GM18498 (cell line): ENCODE measurements around the gene IL7R.
A peak's percentile ranks its signal among the peaks of the same experiment; 100 is the strongest.

ENCODE experiments used
- ATAC-seq: cut with Tn5 transposase; IDR thresholded peaks from one replicate; pipeline ENCODE4 v1.9.1; 2021; ENCODE audit warnings: mild to moderate bottlenecking, moderate library complexity; ENCODE audit not compliant: unreplicated experiment

Gene IL7R, protein sequence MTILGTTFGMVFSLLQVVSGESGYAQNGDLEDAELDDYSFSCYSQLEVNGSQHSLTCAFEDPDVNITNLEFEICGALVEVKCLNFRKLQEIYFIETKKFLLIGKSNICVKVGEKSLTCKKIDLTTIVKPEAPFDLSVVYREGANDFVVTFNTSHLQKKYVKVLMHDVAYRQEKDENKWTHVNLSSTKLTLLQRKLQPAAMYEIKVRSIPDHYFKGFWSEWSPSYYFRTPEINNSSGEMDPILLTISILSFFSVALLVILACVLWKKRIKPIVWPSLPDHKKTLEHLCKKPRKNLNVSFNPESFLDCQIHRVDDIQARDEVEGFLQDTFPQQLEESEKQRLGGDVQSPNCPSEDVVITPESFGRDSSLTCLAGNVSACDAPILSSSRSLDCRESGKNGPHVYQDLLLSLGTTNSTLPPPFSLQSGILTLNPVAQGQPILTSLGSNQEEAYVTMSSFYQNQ

DNA sequence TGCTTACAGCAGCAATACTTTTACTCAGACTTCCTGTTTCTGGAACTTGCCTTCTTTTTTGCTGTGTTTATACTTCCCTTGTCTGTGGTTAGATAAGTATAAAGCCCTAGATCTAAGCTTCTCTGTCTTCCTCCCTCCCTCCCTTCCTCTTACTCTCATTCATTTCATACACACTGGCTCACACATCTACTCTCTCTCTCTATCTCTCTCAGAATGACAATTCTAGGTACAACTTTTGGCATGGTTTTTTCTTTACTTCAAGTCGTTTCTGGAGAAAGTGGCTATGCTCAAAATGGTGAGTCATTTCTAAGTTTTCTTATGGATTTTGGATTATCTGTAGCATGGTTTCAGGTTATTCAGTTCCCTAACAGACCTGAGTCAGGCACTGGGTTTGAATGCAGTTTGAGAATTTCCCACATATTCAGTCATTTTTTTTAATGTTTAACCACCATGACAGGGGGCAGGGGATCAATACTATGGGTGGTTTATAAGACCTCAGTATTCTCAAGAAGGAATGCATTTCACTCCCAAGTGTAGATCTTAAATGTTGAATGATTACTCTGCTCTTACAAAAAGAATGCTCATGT is at the start of gene IL7R:
Gene IL7R (plus strand): TSS at position 127 of the 587 bp plus-strand sequence. CDS start 87 bp downstream, at position 214.
- no peak for ATAC-seq

DNA sequence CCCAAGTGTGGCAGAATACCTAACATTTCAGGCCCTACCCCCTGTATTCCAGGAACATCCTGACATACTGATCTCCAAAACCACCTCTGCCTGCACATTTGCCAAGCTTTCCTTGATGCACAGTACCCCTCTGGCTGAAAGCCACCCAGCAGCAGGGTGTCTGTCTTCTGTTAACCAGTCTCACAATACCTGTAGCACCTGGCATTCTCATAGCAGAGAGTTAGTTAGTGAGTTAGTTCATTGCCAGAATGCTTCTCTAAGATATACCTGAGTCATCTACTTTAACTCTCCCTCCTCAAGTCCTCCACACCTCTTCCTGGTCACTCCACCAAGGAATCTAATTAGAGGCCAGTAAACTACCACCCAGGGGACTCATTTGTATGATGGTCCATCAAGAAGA is 46.1 kb upstream of the IL7R start:
- ATAC-seq = no peak

DNA sequence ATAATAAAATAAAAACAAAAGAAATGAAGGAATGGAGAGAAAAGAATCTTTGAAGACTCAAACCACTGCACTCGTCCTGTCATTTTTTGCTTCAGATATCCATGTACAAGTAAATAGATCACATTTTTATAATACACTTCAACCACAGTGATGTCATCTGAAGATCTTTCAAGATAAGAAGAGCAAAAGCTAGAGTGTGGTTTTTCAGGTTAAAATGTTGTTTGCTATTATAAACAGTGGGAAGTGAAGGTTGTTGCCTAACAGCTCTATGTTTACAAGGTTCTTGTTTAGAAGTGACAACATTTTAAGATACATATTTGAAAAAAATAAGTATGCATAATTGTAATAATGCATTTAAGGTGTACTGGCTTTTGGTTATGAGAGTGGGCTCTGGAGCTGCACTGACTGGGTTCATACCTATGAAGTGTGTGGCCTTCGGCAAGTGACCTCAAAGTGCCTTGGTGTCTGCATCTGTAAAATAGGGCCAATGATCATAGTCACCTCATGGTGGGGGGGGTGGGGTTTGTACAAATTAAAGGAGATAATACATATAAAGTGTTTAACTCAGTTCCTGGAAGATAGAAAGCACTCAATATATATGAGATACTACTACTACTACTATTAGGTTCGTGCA is 45.5 kb upstream of the IL7R start:
- no peak for ATAC-seq

DNA sequence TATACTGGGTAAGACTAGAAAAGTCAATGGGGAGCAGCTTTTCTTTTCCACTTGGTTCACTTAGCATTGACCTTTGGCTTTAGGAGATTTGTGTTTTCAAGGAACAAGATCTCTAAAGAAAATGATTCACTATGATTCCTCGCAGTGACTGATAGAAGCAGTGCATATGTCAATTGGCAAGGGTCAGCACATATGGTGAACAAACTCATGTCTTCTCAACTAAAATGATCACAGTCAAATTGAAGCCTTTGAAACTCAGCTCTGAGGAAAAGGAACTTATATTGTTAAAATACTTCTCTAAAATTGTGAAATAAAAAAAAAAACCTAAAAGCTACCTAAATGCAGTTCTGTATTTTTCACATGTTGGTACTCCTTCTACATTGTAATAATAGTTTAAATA is 43.2 kb upstream of the IL7R start:
- no peak for ATAC-seq

- peak; percentile 89 for ATAC-seq
Observed at GRCh38 chr5:35815089-35815936, 41.4 kb upstream of the IL7R start.

DNA sequence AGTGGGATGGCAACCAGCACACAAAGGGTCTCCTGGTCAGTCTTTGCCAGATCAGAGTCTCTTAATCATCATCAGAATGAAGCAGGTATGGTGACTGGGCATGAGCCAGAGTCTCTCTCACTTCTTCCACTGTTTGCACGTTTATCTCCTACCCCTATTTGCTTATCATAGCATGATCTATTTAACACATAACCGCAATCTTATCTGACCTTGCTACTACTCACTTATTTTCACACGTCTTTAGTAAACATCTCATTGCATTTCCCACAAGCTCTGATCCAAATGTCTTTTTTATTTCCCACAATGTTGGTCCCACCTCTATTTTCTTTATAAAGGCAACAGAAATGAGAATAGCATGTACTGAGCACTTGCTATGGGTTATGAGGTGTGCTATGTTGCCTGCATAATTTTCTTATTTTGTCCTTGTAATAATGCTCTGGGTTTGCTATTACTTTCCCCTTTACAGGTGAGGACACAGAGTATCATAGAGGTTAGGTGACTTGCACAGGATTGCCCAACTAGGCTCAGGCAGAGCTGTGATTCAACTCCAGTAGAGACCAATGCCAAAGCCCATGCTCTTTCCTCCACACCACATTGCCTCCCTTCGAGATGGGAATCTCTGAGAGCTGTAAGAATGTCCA is 39.7 kb upstream of the IL7R start:
- no peak for ATAC-seq

- ATAC-seq = no peak
Observed at GRCh38 chr5:35819026-35819425, 37.7 kb upstream of the IL7R start.

DNA sequence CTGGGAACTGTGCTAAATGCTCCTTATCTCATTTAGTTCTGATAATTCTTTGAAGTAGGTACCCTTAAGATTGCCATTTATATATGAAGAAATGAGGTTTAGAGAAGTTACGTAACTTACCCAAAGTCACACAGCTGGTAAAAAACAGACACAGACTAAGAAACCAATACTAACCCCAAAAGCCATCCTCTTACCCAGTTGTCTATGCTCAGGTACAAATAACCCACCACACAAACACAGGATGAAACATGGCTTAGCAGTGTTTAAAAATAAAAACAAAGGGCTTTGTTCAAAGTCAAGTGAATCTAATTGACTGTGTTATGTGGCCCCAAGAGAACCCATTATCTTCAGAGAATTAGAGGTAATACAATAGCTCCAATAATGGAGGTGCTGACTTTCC is 37.0 kb upstream of the IL7R start:
- ATAC-seq = no peak

DNA sequence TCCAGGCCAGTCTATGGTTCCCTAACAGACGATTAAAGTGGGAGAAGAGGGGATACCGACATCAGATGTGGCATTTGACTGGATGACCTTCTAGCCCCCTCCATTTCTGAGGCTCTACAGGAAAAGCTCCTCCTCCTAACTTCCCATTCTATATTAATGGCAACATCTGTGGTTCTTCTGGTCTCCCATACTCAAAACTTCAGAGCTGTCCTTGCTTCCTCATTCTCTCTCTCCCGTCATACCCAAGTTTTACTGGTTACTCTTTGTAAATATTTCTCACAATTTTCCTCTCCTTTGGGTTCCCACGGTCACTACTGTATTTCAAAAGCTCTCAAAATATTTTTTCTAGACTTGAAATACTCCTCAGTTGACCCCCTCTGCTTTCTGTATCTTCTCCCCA is 36.0 kb upstream of the IL7R start:
- ATAC-seq = no peak

- no peak for ATAC-seq
Observed at GRCh38 chr5:35821513-35821912, 35.2 kb upstream of the IL7R start.

DNA sequence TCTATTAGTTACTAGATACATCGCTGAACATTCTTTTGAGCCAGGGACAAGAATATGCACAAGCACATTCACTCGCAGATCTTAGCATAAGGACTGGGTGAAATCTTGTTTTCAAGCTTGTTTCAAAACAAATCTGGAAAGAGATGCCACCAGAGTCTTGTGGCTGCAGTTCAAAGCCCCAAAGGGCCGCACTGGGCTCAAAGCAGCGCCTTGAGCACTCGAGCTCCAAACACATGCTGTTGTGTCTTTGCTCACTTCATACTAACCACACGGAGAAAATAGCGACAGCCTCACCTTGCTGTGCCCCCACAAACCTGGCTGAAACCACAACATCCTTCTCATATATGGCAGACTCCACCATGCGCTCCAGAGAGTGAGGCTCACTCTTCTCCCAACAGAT is 34.2 kb upstream of the IL7R start:
- no peak for ATAC-seq

- ATAC-seq = no peak
Observed at GRCh38 chr5:35823347-35824098, 33.2 kb upstream of the IL7R start.

GRCh38 chr5:35826056-35826455 is 30.6 kb upstream of the IL7R start:
- ATAC-seq = no peak

DNA sequence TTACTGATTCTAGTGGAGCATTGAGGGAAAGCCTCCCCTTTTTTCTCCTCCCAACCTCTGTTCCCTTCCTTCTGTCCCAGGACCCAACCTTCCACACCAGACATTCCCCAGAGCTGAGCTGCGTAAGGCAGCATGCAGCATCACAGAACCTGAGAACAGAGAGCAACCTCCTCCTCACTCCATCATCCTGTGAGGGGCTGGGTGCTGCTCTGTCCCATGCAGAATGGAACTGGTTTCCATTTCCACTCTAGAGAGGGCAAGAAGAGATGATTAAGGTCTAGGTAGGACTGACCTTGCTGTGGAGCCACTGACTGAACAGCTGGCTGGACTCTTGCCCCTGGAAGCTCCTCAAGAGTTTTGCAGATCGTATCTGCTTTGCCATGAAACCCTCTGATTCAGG is 30.1 kb upstream of the IL7R start:
- ATAC-seq = no peak

GRCh38 chr5:35828082-35828598 is 28.6 kb upstream of the IL7R start:
- no peak for ATAC-seq

DNA sequence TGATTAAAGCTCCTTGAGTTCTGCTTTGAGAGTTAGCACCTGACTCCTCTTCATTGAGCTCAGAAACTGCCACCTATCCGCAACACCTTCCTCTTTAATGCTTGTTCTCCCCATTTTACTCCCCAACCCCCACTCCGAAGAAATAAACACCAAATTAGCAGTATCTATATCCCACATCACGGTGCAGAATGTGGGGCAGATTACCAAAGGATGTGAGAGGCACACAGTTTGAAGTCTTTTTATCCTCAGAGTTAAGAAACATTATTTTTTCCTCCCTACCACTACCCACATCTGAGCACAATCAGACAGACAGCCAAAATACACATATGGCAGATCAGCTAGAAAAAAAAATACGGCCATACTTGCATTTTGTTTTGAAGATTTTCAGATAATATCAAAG is 26.1 kb upstream of the IL7R start:
- no peak for ATAC-seq

GRCh38 chr5:35832762-35833161 is 23.9 kb upstream of the IL7R start:
- ATAC-seq = no peak

DNA sequence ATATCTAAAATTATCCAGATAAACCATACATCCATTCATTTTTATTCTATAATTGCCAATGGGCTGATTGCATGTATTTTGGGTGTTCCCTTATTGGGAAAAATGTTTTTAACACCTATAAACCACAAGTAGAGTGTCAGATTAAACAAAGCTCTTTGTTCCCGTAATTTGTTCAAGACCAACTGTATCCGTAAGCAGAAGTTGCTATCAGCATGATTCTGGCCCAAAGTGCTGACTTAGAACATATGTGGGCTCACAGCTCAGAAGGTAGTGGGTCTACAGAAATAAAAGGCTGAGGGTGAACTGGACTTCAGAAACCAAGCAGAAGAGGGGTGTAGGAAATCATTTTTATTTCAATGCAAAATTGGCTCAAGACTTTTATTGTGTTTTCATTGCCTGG is 23.5 kb upstream of the IL7R start:
- no peak for ATAC-seq

- no peak for ATAC-seq
Observed at GRCh38 chr5:35835796-35836742, 20.6 kb upstream of the IL7R start.
